Measurements from ENCODE around the gene OVOL2.

- TF ChIP-seq GATA3 (IDR thresholded peaks at IDR 0.05; ENCODE audit: low read depth, low read length) = no peak
- no peak for TF ChIP-seq GATA2 (IDR thresholded peaks at IDR 0.05; ENCODE audit: low read depth, low read length)
Measured at GRCh38 chr20:17976305-17976704, 81.4 kb downstream of the OVOL2 start.
